ENCODE measurements around the gene AKNA. TPM values are rescaled to one million over a fixed set of nuclear protein-coding genes. Genes with fewer than 3 reads are reported as not detected.

AKNA gene
- polyA plus RNA-seq, 1 donor from 2014 or later: 1.2 TPM

- no peaks in the 10 kb centered on the region for H3F3A ChIP-seq (ENCODE audit: insufficient read depth, low read length, poor library complexity, severe bottlenecking)
- no peaks in the 10 kb centered on the region for H4K20me1 ChIP-seq (ENCODE audit: insufficient read depth)
- H3K27me3 ChIP-seq (ENCODE audit: insufficient read depth, low read depth, low read length): no peaks in the 10 kb centered on the region
- H3K36me3 ChIP-seq (ENCODE audit: insufficient read depth, low read length): no peaks in the 10 kb centered on the region
- no peak overlapping the region for H3K4me3 ChIP-seq (ENCODE audit: low read length)
- no peaks in the 10 kb centered on the region for H3K79me2 ChIP-seq (replicated peaks; ENCODE audit: insufficient read depth, low read length)
- no peak overlapping the region for H2AFZ ChIP-seq (ENCODE audit: low read depth, low read length)
- H3K4me2 ChIP-seq (ENCODE audit: low read length): no peak overlapping the region
- H3K9me3 ChIP-seq (ENCODE audit: low read length): no peaks in the 10 kb centered on the region
- H3K9me2 ChIP-seq (ENCODE audit: insufficient read depth, low read length): no peaks in the 10 kb centered on the region
- TF ChIP-seq MXI1 (conservative IDR thresholded peaks at IDR 0.05; ENCODE audit: poor library complexity, severe bottlenecking) (no peak), EP300 (conservative IDR thresholded peaks at IDR 0.05; ENCODE audit: poor library complexity, severe bottlenecking) (no peak), EZH2 (IDR thresholded peaks at IDR 0.05; ENCODE audit: borderline replicate concordance, insufficient read depth, low read length, poor library complexity, severe bottlenecking) (no peak), SMC3 (conservative IDR thresholded peaks at IDR 0.05; ENCODE audit: poor library complexity) (no peak), RAD21 (conservative IDR thresholded peaks at IDR 0.05) (no peak), TAF1 (IDR thresholded peaks at IDR 0.05; ENCODE audit: low read depth) (no peak), REST (IDR thresholded peaks at IDR 0.05; ENCODE audit: borderline replicate concordance) (no peak), CTCF (IDR thresholded peaks at IDR 0.05; ENCODE audit: poor library complexity, severe bottlenecking) (no peak), POLR2AphosphoS5 (IDR thresholded peaks at IDR 0.05) (no peak)
- H3K27ac ChIP-seq (ENCODE audit: low read length): no peak overlapping the region
- H3K9ac ChIP-seq (ENCODE audit: low read length): no peak overlapping the region
Measured at GRCh38 chr9:114316605-114317230, 71.1 kb downstream of the AKNA start.

GRCh38 chr9:114315723-114316363, 71.9 kb downstream of the AKNA start:
- H3K9ac ChIP-seq (ENCODE audit: low read length): no peak overlapping the region
- H3F3A ChIP-seq (ENCODE audit: insufficient read depth, low read length, poor library complexity, severe bottlenecking): no peaks in the 10 kb centered on the region
- H3K27ac ChIP-seq (ENCODE audit: low read length): no peak overlapping the region
- H3K4me3 ChIP-seq (ENCODE audit: low read length): no peak overlapping the region
- no peaks in the 10 kb centered on the region for H3K36me3 ChIP-seq (ENCODE audit: insufficient read depth, low read length)
- no peaks in the 10 kb centered on the region for H3K9me2 ChIP-seq (ENCODE audit: insufficient read depth, low read length)
- H3K27me3 ChIP-seq (ENCODE audit: insufficient read depth, low read depth, low read length): no peaks in the 10 kb centered on the region
- no peak for TF ChIP-seq REST (IDR thresholded peaks at IDR 0.05; ENCODE audit: borderline replicate concordance)
- TF ChIP-seq POLR2AphosphoS5 (IDR thresholded peaks at IDR 0.05): no peak
- no peak for TF ChIP-seq EP300 (conservative IDR thresholded peaks at IDR 0.05; ENCODE audit: poor library complexity, severe bottlenecking)
- no peak for TF ChIP-seq TAF1 (IDR thresholded peaks at IDR 0.05; ENCODE audit: low read depth)
- no peak for TF ChIP-seq SMC3 (conservative IDR thresholded peaks at IDR 0.05; ENCODE audit: poor library complexity)
- TF ChIP-seq CTCF (IDR thresholded peaks at IDR 0.05; ENCODE audit: poor library complexity, severe bottlenecking): no peak
- no peak for TF ChIP-seq EZH2 (IDR thresholded peaks at IDR 0.05; ENCODE audit: borderline replicate concordance, insufficient read depth, low read length, poor library complexity, severe bottlenecking)
- TF ChIP-seq RAD21 (conservative IDR thresholded peaks at IDR 0.05): no peak
- TF ChIP-seq MXI1 (conservative IDR thresholded peaks at IDR 0.05; ENCODE audit: poor library complexity, severe bottlenecking): no peak
- no peaks in the 10 kb centered on the region for H3K9me3 ChIP-seq (ENCODE audit: low read length)
- no peaks in the 10 kb centered on the region for H4K20me1 ChIP-seq (ENCODE audit: insufficient read depth)
- no peak overlapping the region for H2AFZ ChIP-seq (ENCODE audit: low read depth, low read length)
- H3K4me2 ChIP-seq (ENCODE audit: low read length): no peak overlapping the region
- no peaks in the 10 kb centered on the region for H3K79me2 ChIP-seq (replicated peaks; ENCODE audit: insufficient read depth, low read length)
